AG10803 (cell line): ENCODE results near the gene IRF6.
A peak's percentile ranks its signal among the peaks of the same experiment; 100 is the strongest.

Experiments used
- DNase-seq: peaks from one replicate; pipeline ENCODE4 v3.0.0; 2010; ENCODE audit warnings: low read depth
- H3K4me3 ChIP-seq: 2 replicates; pipeline ENCODE4 v1.5.1; 2011; ENCODE audit warnings: mild to moderate bottlenecking, low read length, control low read depth
- CTCF ChIP-seq: conservative IDR thresholded peaks from 2 replicates; pipeline ENCODE4 v1.5.1; 2011; ENCODE audit warnings: mild to moderate bottlenecking, low read length, control low read depth, inconsistent platforms

IRF6 gene

DNA sequence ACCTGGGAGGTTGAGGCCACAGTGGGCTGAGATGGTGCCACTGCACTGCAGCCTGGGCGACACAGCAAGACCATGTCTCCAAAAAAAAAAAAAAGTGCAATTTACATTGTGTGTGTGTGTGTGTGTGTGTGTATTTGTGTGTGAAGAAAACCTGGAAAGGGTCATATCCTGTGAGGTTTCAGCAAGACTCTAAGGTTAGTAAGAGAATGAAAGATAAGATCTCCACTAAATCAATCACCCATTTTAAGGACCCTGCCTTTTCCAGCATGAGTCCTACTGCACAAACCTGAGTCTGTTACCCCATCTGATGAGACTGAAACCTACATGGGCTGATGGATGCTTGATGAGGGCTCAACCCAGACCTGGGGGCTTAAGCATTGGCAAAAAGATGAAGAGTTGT, 16.7 kb downstream of the IRF6 start:
- no peak overlapping the region for H3K4me3 ChIP-seq
- no peak for TF ChIP-seq CTCF
- no peak for DNase-seq

- peak; percentile 28 for DNase-seq
- no peak for TF ChIP-seq CTCF
- H3K4me3 ChIP-seq, result no peak overlapping the region
These were observed 18.4 kb downstream of the IRF6 start for GRCh38 chr1:209787551-209787950.

DNA sequence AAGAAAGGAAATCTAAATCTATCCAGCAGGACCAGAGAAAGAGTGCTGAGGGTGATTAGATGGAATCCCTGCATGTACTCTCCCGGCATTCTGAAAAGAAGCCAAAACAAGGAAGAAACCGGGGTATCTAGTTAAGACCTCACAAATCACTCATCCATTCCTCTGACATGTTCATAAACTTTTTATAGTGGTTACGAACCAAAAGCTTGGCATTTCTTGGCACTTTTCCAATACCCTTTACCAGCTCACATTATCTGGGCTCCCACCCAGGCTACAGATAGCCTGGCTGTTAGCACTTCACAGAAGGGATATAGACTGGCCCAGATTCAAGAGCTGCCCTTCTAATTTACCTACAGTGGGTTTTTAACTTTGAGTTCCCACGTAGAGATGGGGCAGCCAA, 19.8 kb downstream of the IRF6 start:
- no peak for TF ChIP-seq CTCF
- DNase-seq, result no peak
- H3K4me3 ChIP-seq, result no peak overlapping the region

DNA sequence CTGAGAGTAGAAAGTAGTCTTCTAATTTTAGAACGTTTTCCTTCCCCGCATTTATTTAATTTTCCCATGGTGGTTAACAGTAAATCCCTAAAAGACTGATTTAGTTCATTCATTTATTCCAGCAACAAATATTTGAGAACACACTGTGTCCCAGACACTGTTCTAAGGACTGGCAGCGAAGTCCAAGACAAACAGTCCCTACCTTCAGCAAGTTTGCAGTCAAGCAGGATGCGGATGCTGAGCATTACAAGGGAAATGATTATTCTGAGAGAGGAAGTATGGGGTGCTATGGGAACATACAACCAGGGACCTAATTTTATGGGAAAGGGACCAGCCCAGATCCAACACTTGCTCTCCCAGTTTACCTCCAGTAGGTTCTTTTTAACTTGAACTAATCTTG, 20.4 kb downstream of the IRF6 start:
- no peak for TF ChIP-seq CTCF
- no peak for DNase-seq
- no peak overlapping the region for H3K4me3 ChIP-seq

DNA sequence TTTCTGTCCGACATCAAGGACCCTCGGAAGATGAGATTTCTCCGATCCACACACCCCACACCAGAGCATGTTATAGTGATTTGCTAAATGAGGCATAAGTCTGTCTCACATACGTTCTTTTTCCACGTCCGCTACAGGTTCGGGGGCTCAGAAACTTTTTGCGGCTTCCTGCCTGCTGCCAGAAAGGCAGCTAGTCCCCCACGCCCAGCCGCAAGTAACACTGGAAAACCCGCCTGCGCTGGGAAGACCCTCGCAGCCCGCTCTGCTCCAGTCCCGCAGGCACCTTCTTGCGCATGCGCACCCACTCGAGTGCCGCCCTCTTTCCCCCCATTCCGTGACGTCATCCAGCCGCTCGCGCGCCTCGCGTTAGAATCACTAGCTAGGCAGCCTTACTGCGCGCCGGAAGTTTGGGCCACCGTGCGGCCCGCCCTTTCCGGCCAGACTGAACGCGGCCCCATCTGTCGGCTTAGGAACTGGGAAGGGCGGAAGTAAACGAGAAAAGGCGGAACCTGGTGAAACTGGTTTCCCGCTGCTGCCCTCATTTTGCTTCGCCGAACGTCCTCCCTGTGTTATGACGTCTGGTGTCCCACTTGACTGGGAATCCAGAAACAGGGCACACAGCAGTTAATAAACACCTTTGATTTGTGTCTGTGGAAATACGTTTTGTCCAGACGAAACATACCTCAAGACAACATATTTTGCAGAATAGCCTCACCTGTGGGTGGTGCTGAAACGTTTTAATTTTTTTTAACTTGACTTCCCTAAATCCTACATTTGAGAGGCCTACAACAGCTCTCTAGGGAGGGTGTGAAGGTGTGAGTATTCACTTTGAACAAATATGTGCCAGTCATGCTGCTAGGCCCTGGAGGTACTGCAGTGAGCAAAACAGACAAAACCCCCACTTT, 21.4 kb downstream of the IRF6 start, which contains the start of gene C1orf74:
C1orf74 (minus strand) TSS at position 295 of the 905 bp plus-strand sequence. CDS start 925 bp downstream, outside the sequence.
- DNase-seq, result peak; percentile 97
- no peak for TF ChIP-seq CTCF
- peak within 1 kb of the TSS; percentile 96 for H3K4me3 ChIP-seq

DNA sequence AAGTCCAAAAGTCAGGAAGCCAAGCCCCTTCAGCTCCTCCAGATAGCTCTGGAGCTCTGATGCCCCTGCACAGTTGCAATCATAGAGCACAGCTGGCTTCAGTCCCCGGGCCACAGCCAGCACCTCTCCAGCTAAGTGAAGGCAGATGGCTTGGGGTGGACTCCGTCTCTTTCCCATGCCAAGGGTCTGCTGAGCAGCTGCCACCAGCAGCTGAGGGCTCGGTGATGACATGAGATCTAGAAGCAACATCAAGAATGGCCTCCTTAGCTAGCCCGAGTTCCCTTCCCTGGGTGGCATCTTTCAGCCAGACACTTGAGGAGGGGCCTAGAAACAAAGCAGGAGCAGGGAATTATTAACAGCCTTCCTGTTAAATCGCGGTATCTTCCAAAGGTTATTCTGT, 22.6 kb downstream of the IRF6 start:
- TF ChIP-seq CTCF, result no peak
- DNase-seq, result no peak
- H3K4me3 ChIP-seq, result peak overlapping the region; percentile 96

- no peak for DNase-seq
- no peak for TF ChIP-seq CTCF
- H3K4me3 ChIP-seq, result no peak overlapping the region
These were observed 25.7 kb downstream of the IRF6 start for GRCh38 chr1:209780268-209780667.
